Fibroblast of pulmonary artery (primary cell): Measurements from ENCODE around the gene JPH2.
A peak's percentile ranks its signal among the peaks of the same experiment; 100 is the strongest.

Source experiments
- DNase-seq: peaks from one replicate; pipeline ENCODE4 v3.0.0-alpha.2; 2010; ENCODE audit warnings: low read depth
- H3K4me3 ChIP-seq: replicated peaks from 2 replicates; pipeline ENCODE4 v1.5.1; 2011; ENCODE audit warnings: low read depth, mild to moderate bottlenecking, control low read depth, low read length, moderate library complexity
- CTCF ChIP-seq: IDR thresholded peaks from 2 replicates; pipeline ENCODE4 v1.5.1; 2011; ENCODE audit warnings: mild to moderate bottlenecking, control low read depth, low read length, inconsistent platforms; ENCODE audit errors: missing control alignments

The JPH2 gene

GRCh38 chr20:44138867-44139266 lies 48.1 kb downstream of the JPH2 start:
- no peak overlapping the region for H3K4me3 ChIP-seq
- no peak for TF ChIP-seq CTCF
- DNase-seq = peak; percentile 20

DNA sequence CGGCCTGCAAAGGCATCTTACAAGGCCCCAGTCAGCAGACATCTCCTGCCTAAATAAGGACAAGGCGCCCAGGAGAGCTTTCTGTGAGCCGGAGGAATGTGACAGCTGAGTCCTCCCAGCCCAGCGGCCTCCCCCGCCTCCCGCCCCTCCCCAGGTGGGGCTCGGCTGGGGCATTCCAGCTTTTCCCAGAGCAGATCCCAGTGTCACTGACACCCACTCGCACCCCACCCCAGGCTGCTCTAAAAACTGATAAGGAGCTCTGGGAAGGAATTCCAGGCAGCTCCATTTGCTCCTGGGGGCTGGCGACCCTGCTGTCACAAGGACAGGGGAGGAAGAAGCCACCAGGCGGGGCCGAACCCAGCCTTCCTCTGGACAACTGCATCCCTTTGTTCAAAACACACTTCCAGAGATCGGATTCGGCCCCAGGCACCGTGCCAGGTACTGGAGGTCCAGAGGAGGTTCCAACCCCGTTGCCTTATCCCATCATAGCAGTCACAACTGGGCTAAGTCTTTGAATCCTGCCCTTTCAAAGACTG lies 49.7 kb downstream of the JPH2 start:
- DNase-seq = peak; percentile 53
- TF ChIP-seq CTCF = no peak

DNA sequence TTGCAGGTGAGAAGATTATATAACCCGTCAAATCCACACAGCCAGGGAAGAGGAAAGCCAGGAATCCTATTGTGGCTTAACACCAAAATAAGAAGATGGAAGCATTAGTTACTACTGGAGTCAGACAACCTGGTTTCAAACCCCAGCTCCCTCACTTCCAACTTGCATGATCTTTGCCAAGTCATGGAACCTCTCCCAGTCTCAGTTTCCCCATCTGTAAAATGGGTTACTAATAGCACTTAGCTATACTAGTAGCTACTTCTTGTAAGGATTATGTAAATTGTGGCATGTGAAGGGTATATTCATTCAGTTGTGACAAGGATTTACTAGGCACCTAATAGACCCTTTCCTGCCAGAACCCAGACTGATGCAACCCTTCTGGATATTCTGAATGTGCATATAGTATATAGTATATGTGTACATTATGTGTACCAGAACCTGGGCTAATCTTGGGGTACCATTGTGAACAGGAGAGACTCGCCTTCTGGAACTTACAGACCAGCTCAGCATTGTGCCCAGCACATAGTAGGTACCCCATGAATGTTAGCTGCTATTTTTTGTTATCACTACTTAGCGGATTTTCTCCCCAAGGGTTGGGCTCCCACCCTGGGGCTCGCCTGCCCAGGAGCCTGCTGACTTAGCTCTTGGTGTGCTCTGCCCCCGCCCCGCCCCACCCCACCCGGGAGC lies 50.3 kb downstream of the JPH2 start:
- no peak overlapping the region for H3K4me3 ChIP-seq
- no peak for DNase-seq
- no peak for TF ChIP-seq CTCF

More for the DNA sequence above, 49.7 kb downstream of the JPH2 start:
- H3K4me3 ChIP-seq = no peak overlapping the region

- TF ChIP-seq CTCF = no peak
- no peak overlapping the region for H3K4me3 ChIP-seq
- no peak for DNase-seq
Observed at GRCh38 chr20:44135417-44136204, 51.4 kb downstream of the JPH2 start.

- DNase-seq = no peak
- no peak for TF ChIP-seq CTCF
- H3K4me3 ChIP-seq = no peak overlapping the region
Observed at GRCh38 chr20:44135012-44135412, 52.0 kb downstream of the JPH2 start.

DNA sequence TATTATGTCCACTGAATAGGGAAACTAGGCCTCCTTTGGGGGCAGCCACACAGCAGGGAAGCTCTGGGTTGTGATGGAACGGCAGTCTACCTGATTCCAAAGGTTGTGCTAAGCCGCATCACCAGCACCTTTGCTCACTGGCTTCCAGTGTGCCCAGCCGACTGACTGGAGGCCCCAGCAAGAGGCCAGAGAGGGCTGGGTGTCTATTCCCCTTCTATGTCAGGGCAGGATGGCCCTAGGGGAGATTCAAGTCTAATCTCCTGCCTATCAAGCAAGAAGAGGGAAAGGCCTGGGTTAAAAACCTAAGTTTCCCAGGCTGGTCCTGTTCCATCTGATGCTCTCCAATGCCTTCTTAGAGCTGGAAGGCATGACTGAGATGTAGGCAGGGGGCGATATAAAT lies 53.6 kb downstream of the JPH2 start:
- no peak for TF ChIP-seq CTCF
- no peak overlapping the region for H3K4me3 ChIP-seq
- no peak for DNase-seq
